Activated naive CD4-positive, alpha-beta T cell treated with anti-CD3 and anti-CD28 coated beads, Interleukin-2, amount 50 U/mL, for 24 hours (primary cell): ENCODE measurements around the gene CACNA1A.
"Not testable (repeated sequence)": the region's sequence is repeated elsewhere in the genome, so short reads cannot be mapped to it uniquely, and the experiment has no call there.

Experiments used
- H3K27ac Mint-ChIP-seq: one replicate; pipeline ENCODE4 v1.8.0; 2021; ENCODE audit warnings: mild to moderate bottlenecking, mixed read lengths
- H3K27me3 Mint-ChIP-seq: one replicate; pipeline ENCODE4 v1.8.0; 2021; ENCODE audit warnings: mixed read lengths
- H3K36me3 Mint-ChIP-seq: one replicate; pipeline ENCODE4 v1.8.0; 2021; ENCODE audit warnings: mixed read lengths
- H3K4me1 Mint-ChIP-seq: one replicate; pipeline ENCODE4 v1.8.0; 2021; ENCODE audit warnings: mixed read lengths
- H3K4me3 Mint-ChIP-seq: one replicate; pipeline ENCODE4 v1.8.0; 2021; ENCODE audit warnings: mild to moderate bottlenecking, mixed read lengths
- H3K9me3 Mint-ChIP-seq: one replicate; pipeline ENCODE4 v1.8.0; 2021; ENCODE audit warnings: mixed read lengths

The CACNA1A gene

DNA sequence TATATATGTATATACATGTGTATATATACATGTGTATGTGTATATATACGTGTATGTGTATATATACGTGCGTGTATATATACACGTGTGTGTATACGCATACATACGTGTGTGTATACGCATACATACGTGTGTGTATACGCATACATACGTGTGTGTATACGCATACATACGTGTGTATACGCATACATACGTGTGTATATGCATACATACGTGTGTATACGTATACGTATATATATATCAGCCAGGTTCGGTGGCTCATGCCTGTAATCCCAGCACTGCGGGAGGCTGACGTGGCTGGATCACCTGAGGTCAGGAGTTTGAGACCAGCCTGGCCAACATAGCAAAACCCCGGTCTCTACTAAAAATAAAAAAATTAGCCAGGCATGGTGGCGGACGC, 321.4 kb downstream of the CACNA1A start:
- H3K27me3 Mint-ChIP-seq, H3K36me3 Mint-ChIP-seq, H3K4me3 Mint-ChIP-seq, H3K9me3 Mint-ChIP-seq, H3K27ac Mint-ChIP-seq: not testable (repeated sequence)
- H3K4me1 Mint-ChIP-seq: peaks cover 39% of the 10 kb centered on the region

DNA sequence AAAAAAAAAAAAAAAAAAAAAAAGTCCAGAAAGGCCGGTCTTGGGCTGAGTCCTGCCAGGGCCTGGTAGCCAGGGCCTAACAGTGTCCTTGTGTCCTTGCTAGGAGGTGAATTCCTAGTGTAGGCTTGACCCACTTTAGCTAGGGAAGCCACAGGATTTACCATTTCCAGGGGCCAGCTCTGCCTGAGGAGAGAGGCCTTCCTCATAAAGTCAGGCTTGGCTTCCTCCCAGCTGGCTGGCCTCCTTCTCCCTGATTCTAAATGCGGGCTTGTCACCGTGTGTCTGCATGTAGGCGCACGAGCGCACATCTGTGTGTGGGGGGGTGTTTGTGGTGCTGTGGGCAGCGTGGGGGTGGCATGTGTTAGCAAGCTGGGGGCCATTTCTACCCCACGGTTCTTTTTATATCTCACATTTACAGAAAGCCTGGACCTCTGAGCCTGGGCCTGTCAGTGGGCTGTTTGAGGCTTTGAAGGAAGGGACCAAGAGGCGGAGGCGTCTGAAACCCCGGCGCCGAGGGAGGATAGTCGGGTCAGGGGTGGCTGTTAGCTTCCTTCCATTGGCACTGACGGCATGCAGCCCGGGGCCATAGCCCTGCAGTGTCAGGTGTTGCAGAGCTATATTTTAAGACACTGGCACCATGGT, 324.4 kb downstream of the CACNA1A start:
- no peaks in the 10 kb centered on the region for H3K9me3 Mint-ChIP-seq
- H3K4me3 Mint-ChIP-seq: peak overlapping the region; percentile 47
- peak overlapping the region; percentile 52 for H3K27ac Mint-ChIP-seq
- no peaks in the 10 kb centered on the region for H3K36me3 Mint-ChIP-seq
- H3K27me3 Mint-ChIP-seq: no peaks in the 10 kb centered on the region
- peaks cover 31% of the 10 kb centered on the region for H3K4me1 Mint-ChIP-seq

DNA sequence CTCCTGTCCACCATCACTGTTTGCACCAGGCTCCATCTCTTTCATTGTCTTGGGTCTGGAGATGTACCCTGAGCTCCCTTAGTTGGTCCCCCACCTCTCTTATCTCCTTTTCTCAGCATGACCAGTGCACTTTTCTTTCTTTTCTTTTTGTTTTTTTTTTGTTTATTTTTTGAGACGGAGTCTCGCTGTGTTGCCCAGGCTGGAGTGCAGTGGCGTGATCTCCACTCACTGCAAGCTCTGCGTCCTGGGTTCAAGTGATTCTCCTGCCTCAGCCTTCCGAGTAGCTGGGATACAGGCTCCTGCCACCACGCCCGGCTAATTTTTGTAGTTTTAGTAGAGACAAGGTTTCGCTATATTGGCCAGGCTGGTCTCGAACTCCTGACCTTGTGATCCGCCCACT, 328.0 kb downstream of the CACNA1A start:
- Mint-ChIP-seq H3K4me1 (peaks cover 42% of the 10 kb centered on the region), H3K27ac (peak overlapping the region; percentile 35)
- not testable (repeated sequence) for H3K9me3 Mint-ChIP-seq, H3K4me3 Mint-ChIP-seq, H3K27me3 Mint-ChIP-seq, H3K36me3 Mint-ChIP-seq

DNA sequence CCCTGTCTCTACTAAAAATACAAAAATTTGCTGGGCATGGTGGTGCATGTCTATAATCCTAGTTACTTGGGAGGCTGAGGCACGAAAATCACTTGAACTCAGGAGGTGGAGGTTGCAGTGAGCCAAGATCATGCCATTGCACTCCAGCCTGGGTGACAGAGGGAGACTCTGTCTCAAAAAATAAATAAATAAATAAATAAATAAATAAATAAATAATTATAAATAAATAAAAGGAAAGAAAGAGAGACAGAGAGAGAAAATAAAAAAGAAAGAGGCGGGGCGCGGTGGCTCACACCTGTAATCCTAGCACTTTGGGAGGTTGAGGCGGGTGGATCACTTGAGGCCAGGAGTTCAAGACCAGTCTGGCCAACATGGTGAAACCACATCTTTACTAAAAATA, 328.7 kb downstream of the CACNA1A start:
- not testable (repeated sequence) for H3K27me3 Mint-ChIP-seq, H3K9me3 Mint-ChIP-seq, H3K27ac Mint-ChIP-seq, H3K4me3 Mint-ChIP-seq, H3K36me3 Mint-ChIP-seq
- H3K4me1 Mint-ChIP-seq: peaks cover 49% of the 10 kb centered on the region

DNA sequence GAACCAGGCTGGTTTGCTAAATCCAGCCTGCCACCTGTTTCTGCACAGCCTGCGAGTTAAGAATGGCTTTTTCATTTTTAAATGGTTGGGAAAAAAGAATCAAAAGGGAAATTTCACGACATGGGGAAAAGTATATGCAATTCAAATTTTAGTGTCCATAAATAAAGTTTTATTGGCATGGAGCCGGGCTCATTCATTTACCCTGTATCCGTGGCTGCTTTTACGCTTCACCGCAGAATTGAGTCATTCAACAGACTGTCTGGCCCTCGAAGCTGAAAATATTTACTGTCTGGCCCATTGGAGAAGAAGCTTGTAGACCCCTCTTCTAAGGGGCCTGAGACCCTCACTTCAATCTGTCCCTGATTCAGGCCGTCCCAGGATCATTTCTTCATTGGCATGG, 329.9 kb downstream of the CACNA1A start:
- no peaks in the 10 kb centered on the region for H3K27me3 Mint-ChIP-seq
- no peaks in the 10 kb centered on the region for H3K36me3 Mint-ChIP-seq
- no peaks in the 10 kb centered on the region for H3K9me3 Mint-ChIP-seq
- no peak overlapping the region for H3K27ac Mint-ChIP-seq
- H3K4me3 Mint-ChIP-seq: no peak overlapping the region
- peaks cover 54% of the 10 kb centered on the region for H3K4me1 Mint-ChIP-seq

DNA sequence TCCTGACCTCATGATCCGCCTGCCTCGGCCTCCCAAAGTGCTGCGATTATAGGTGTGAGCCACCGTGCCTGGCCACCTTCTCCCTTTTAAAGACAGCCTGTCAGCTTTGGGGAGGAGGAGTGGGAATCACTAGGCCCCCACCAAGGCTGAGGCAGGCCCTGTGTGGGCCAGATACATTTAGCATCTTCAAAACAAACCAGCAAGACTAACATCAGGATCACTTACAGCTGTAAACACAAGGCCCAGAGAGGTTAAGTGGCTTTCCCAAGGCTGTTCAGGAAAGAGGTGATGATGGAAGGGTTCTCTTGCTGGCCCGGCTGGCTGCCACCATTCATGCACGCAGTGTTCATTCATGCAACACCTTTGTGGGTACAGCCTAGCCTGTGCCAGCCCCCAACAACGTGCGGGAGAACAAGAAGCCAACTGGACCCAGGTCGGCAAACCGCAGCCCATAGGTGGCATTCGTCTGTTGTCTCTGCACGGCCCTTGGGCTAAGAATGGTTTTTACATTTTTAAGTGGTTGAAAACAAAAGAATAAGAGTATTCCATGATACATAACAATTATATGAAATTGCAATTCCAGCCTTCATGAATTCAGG, 333.0 kb downstream of the CACNA1A start:
- H3K27me3 Mint-ChIP-seq: no peaks in the 10 kb centered on the region

DNA sequence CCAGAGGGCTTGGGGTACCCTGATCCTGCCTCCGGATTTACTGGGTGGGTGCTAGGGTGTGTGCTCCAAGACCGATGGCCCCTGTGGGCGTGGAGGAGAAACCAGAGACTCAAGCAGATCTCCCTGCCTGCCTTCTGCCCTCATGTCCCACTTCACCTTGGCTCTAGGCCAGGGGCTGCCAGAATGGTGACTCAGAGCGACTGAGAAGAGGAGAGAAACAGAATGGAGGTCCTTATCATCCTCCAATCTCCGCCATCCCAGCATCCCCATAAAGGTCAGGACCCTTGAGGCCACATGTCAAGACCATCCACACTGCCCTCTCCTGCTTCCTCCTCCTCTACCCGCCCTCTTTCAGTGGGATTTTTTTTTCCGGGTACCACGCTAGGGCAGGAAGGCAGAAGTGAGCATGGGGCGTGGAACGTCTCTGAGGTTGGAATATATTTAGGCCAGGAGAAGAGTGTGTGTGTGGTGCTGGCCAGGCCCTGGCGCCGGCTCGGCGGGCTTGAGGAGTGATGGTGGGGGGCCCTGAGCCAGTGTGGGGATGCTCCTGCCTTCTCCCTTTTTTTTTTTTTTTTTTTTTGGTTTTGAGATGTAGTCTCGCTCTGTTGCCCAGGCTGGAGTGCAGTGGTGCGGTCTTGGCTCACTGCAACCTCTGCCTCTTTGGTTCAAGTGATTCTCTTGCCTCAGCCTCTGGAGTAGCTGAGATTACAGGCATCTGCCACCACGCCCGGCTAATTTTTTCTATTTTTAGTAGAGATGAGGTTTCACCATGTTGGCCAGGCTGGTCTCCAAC, 333.7 kb downstream of the CACNA1A start:
- peaks cover 66% of the 10 kb centered on the region for H3K4me1 Mint-ChIP-seq
- H3K4me3 Mint-ChIP-seq: peak overlapping the region; percentile 85
- H3K27me3 Mint-ChIP-seq: no peaks in the 10 kb centered on the region
- H3K27ac Mint-ChIP-seq: peak overlapping the region; percentile 98
- H3K36me3 Mint-ChIP-seq: no peaks in the 10 kb centered on the region
- H3K9me3 Mint-ChIP-seq: no peaks in the 10 kb centered on the region

More for the DNA sequence above, 333.0 kb downstream of the CACNA1A start:
- H3K36me3 Mint-ChIP-seq: no peaks in the 10 kb centered on the region
- no peaks in the 10 kb centered on the region for H3K9me3 Mint-ChIP-seq
- H3K27ac Mint-ChIP-seq: peak overlapping the region; percentile 98
- peaks cover 64% of the 10 kb centered on the region for H3K4me1 Mint-ChIP-seq
- peak overlapping the region; percentile 85 for H3K4me3 Mint-ChIP-seq

DNA sequence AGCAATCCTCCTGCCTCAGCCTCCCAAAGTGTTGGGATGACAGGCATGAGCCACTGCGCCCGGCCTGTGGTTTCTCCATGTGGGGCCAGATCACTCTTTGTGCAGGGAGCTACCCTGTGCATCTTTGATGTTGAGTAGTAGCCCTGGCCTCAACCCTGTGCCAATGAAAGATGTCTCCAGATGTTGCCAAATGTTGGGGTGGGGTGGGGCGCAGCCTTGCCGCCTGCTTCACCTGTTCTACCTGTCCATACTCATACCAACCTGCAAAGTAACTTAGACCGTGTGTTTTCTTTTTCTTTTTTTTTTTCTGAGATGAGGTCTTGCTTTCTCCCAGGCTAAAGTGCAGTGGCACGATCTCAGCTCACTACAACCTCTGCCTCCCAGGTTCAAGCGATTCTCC, 335.1 kb downstream of the CACNA1A start:
- H3K4me3 Mint-ChIP-seq: peak overlapping the region; percentile 43
- no peaks in the 10 kb centered on the region for H3K36me3 Mint-ChIP-seq
- H3K4me1 Mint-ChIP-seq: peaks cover 72% of the 10 kb centered on the region
- H3K9me3 Mint-ChIP-seq: no peaks in the 10 kb centered on the region
- no peaks in the 10 kb centered on the region for H3K27me3 Mint-ChIP-seq
- H3K27ac Mint-ChIP-seq: peak overlapping the region; percentile 98

DNA sequence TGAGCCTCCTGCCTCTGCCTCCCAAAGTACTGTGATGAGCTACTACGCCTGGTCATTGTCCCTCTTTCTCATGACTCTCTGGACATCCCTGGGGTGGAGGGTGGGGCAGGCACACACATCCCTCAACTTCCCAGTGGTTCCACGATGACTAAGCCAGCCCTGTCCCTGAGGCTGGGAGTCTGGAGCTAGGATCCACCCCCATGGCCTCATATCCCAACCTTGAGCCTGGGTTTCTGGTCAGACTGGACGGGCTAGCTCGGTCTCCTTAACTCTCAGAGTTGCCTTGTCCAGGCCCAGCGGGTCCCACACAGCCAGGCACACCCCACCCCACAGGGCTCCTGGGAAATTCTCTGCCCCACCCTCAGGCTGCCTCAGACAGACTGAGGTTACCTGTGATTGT, 336.5 kb downstream of the CACNA1A start:
- Mint-ChIP-seq H3K4me1 (peaks cover 78% of the 10 kb centered on the region), H3K27me3 (no peaks in the 10 kb centered on the region), H3K4me3 (no peak overlapping the region), H3K36me3 (no peaks in the 10 kb centered on the region), H3K9me3 (no peaks in the 10 kb centered on the region), H3K27ac (peak overlapping the region; percentile 90)

DNA sequence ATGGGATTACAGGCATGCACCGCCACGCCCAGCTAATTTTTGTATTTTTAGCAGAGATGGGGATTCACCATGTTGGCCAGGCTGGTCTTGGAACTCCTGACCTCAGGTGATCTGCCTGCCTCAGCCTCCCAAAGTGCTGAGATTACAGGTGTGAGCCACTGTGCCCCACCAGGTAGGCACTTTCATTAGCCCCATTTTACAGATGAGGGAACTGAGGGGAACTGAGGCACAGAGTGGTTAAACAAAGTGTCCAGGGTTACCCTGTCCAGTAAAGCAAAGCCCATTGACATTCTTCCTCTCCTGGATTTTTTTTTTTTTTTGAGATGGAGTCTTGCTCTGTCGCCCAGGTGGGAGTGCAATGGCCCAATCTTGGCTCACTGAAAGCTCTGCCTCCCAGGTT, 340.1 kb downstream of the CACNA1A start:
- not testable (repeated sequence) for H3K36me3 Mint-ChIP-seq, H3K27me3 Mint-ChIP-seq, H3K4me3 Mint-ChIP-seq, H3K9me3 Mint-ChIP-seq
- H3K4me1 Mint-ChIP-seq: peaks cover 72% of the 10 kb centered on the region
- H3K27ac Mint-ChIP-seq: peak overlapping the region; percentile 12

DNA sequence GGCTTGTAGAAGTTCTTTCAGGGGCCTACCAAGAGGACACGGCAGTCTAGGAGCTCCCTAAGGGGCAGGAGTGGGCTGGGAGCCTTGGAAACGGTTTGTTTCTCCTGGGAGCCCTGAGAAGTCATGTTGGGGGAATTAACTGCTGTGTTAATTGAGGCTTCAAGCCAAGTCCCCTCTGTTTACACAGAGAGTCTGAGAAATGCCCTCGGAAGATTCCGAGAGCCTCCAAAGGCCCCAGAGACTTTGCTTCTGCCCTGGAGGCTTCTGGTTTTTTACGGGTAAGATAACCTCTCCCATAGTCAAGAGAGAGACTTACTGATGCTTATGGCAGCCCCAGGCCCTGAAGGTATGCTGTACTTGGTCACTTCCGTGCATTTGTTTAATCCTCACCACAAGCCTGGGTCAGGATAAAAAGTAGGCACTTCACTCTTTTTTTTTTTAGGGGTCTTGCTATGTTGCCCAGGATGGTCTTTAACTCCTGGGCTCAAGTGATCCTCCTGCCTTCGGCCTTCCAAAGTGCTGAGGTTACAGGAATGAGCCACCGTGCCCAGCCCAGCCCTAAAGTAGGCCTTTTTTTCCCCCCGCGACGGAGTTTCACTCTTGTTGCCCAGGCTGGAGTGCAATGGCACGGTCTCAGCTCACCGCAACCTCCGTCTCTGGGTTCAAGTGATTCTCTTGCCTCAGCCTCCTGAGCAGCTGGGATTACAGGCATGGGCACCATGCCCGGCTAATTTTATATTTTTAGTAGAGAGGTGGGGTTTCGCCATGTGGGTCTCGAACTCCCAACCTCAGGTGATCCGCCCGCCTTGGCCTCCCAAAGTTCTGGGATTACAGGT, 340.9 kb downstream of the CACNA1A start:
- Mint-ChIP-seq H3K27ac (peak overlapping the region; percentile 12), H3K9me3 (no peaks in the 10 kb centered on the region), H3K4me1 (peaks cover 73% of the 10 kb centered on the region), H3K36me3 (no peaks in the 10 kb centered on the region), H3K4me3 (no peak overlapping the region), H3K27me3 (no peaks in the 10 kb centered on the region)

DNA sequence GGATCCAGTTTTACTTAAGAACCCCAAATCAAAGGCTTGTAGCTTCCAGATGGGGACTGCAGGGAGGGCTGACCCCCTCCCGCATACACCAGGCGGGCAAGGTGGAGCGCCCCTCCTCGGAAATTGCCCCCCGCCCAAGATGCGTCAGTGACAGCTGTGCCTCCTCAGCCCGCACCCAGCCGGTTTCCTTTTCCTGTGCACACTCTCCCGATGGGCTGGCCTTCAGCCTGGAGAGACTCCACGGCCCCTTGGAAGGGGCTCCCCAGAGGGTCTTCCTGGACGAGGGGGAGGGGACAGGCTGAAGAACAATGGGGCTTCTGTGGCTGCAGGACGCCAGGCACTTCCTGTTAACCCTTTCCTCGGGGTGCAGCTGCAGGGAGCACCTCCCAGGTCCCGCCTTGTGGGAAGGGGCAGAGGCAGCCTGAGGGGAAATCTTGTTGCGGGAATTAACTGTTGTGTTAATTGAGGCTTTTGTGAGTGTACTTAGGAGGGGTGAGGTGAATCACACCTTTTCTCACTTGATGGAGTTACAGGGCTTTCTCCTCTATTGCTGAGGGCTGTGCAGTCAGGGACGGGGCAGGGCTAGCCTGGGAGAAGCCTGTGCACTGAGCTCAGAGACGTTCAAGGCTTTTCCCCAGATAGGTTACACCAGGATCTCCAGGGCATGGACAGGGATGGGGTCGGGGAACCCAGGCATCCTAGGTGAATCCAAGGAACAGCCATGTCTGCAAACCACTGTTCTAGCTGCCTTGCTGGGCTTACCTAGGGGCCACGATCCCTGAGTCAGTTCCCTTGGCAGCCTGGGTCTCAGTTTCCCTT, 341.7 kb downstream of the CACNA1A start:
- no peaks in the 10 kb centered on the region for H3K27me3 Mint-ChIP-seq
- peak overlapping the region; percentile 81 for H3K27ac Mint-ChIP-seq
- peak overlapping the region; percentile 73 for H3K4me3 Mint-ChIP-seq
- peaks cover 70% of the 10 kb centered on the region for H3K4me1 Mint-ChIP-seq
- H3K36me3 Mint-ChIP-seq: no peaks in the 10 kb centered on the region
- no peaks in the 10 kb centered on the region for H3K9me3 Mint-ChIP-seq

DNA sequence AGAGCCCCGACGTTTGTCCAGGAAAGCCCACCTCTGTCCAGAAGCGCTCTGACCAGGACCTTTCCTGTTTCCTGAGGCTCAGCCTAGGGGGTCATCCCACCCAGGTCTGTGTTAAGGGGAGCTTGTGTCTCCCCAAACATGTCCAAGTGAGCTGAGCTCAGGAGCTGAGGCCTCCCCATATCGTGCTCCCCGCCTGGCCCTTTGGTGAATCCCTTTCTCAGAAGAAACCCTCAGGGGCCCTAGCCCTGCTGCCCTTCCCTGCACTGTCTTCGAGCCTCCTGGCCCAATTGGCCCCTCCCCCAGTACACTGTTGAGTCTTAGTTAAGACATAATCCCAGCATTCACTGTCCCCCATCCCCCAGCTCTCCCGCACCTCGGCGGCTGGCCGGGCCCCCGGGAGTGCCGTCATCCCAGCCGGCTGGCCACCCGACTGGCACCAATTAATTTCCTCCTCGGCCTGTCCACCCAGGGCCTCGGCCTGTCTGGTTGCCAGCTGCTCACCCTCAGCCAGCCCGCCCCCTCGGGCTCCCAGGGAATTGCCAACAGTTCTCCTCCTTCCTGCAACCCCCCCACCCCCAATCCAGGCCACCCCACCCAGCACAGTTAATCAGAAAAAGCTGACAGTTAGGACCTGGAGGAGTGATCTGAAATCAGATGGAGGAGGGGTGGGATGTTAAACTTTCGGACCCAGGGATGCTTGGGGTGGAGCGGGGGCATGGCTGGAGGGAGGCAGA, 342.5 kb downstream of the CACNA1A start:
- peaks cover 62% of the 10 kb centered on the region for H3K4me1 Mint-ChIP-seq

More for the DNA sequence above, 342.5 kb downstream of the CACNA1A start:
- H3K9me3 Mint-ChIP-seq: no peaks in the 10 kb centered on the region
- H3K4me3 Mint-ChIP-seq: peak overlapping the region; percentile 80
- no peaks in the 10 kb centered on the region for H3K36me3 Mint-ChIP-seq
- H3K27ac Mint-ChIP-seq: peak overlapping the region; percentile 84
- no peaks in the 10 kb centered on the region for H3K27me3 Mint-ChIP-seq
